Body of pancreas (tissue), 4 donors: Measurements from ENCODE around the gene RBM20. TPM values are rescaled to one million over a fixed set of nuclear protein-coding genes. Genes with fewer than 3 reads are reported as not detected.

ENCODE experiments used
- ATAC-seq: fragments of 150-250 bp; one replicate; pipeline ENCODE4 v1.9.1; 2016
- DNase-seq, 4 donors: peaks; one replicate each; pipeline ENCODE4 v3.0.0-alpha.2; 2019
- H3K27ac ChIP-seq, 4 donors: fragments of 200-600 bp; sonication (generic); 1 replicate in 3 of 4; 2 replicates in 1 of 4; pipeline versions ENCODE4 v1.5.1 to v1.6.1; 2016 to 2019; ENCODE audit warnings: mild to moderate bottlenecking in 1 of 4, mixed read lengths in 1 of 4, moderate library complexity in 1 of 4
- H3K27me3 ChIP-seq, 2 donors: fragments of 200-600 bp; sonication (generic); one replicate each; pipeline ENCODE4 v1.6.0; 2016; ENCODE audit warnings: mild to moderate bottlenecking in 1 of 2
- H3K36me3 ChIP-seq, 2 donors: fragments of 200-600 bp; sonication (generic); replicated peaks in 1 of 2; 2 replicates each; pipeline ENCODE4 v1.5.1; 2016; ENCODE audit warnings: low read depth in 2 of 2; ENCODE audit not compliant: insufficient read depth in 1 of 2
- H3K4me1 ChIP-seq: fragments of 200-600 bp; sonication (generic); one replicate; pipeline ENCODE4 v1.6.0; 2016
- H3K4me3 ChIP-seq, 2 donors: fragments of 200-600 bp; sonication (generic); 1 replicate in 1 of 2; 2 replicates in 1 of 2; pipeline ENCODE4 v1.5.1; 2016 to 2019
- H3K9me3 ChIP-seq, 3 donors: fragments of 200-600 bp; sonication (generic); 1 replicate in 2 of 3; 2 replicates in 1 of 3; pipeline ENCODE4 v1.5.1; 2016
- CTCF ChIP-seq, 7 experiments: fragments of 450-650 bp in 4 of 7; fragments of 200-600 bp in 3 of 7; sonication (generic) in 3 of 7; IDR thresholded peaks; one replicate each; pipeline ENCODE4 v1.5.1; 2016 to 2019; ENCODE audit warnings: antibody characterized with exemption in 7 of 7
- POLR2A ChIP-seq, 3 donors: fragments of 450-650 bp; IDR thresholded peaks; one replicate each; pipeline ENCODE4 v1.6.1; 2016; ENCODE audit warnings: antibody characterized with exemption in 3 of 3, mild to moderate bottlenecking in 2 of 3
- WGBS, 2 donors: methylation state at CpG; one replicate each; pipeline ENCODE4 v1.1.5; 2017; 5-methylcytosine and 5-hydroxymethylcytosine counted together
- intact Hi-C: fragments of 100-400 bp; cut with DNase I; formaldehyde crosslinking; loops from one replicate; pipeline ENCODE4 v1.15.1; 2023
- total RNA-seq, 2 donors: library from RNA; depleted of rRNA; stranded (reverse); fragments of >200 nt; gene quantifications; one replicate each; pipeline ENCODE4 v1.1.0, GENCODE V29; 2016

RBM20 gene
- total RNA-seq, 2 donors from 2014 or later = 14.5 to 39.4 TPM

DNA sequence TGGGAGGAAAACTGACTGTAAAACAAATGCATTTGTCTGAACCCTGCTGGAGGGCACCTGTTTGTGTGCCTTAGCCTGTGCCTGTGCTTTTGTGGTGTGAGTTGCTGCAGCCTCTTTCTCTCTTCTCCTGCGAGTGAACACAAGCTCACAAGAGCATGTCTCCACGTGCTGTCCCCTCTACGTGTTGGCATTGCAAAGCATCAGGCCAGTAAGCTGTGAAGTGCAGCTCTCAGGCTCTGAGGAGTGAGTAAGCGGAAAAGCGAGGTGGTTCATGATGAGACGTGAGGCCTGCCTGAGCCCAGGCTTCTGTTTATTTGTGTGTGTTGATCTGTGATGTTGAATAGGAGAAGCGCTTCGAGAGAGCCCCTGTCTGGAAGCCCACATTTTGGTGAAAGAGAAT is 142.0 kb downstream of the RBM20 start:
- intact Hi-C loops = no loop called here
- Histone ChIP-seq H3K4me3 (no peak overlapping the region), H3K9me3 (no peaks in the 10 kb centered on the region), H3K27me3 (no peaks in the 10 kb centered on the region), H3K36me3 (no peaks in the 10 kb centered on the region), H3K27ac (no peak overlapping the region), H3K4me1 (peaks cover 67% of the 10 kb centered on the region)
- DNase-seq (no peak), ATAC-seq (no peak)
- WGBS, 2 donors = 68 to 81% methylated on average over 8 of the region's 8 CpGs
- TF ChIP-seq POLR2A (IDR thresholded peaks at IDR 0.05) (no peak), CTCF (IDR thresholded peaks at IDR 0.05) (no peak)

GRCh38 chr10:110788620-110789385 is 144.7 kb downstream of the RBM20 start:
- H3K27ac ChIP-seq = peak overlapping the region; percentile 42 to 71 (median 60)
- DNase-seq (peak in 1 of 4 donors; percentile 61), ATAC-seq (no peak)
- H3K9me3 ChIP-seq = no peaks in the 10 kb centered on the region
- no peak for TF ChIP-seq POLR2A (IDR thresholded peaks at IDR 0.05)
- no peak for TF ChIP-seq CTCF (IDR thresholded peaks at IDR 0.05)
- no peaks in the 10 kb centered on the region for H3K27me3 ChIP-seq
- H3K4me1 ChIP-seq = peaks cover 88% of the 10 kb centered on the region
- no peaks in the 10 kb centered on the region for H3K36me3 ChIP-seq
- intact Hi-C loops = no loop called here
- 31 to 41% methylated on average over 8 of the region's 8 CpGs for WGBS, 2 donors
- no peak overlapping the region for H3K4me3 ChIP-seq

- DNase-seq (peak in 1 of 4 donors; percentile 24), ATAC-seq (no peak)
- 56 to 61% methylated on average over 10 of the region's 10 CpGs for WGBS, 2 donors
- Histone ChIP-seq H3K4me3 (no peak overlapping the region), H3K4me1 (peaks cover 84% of the 10 kb centered on the region), H3K36me3 (no peaks in the 10 kb centered on the region), H3K9me3 (no peaks in the 10 kb centered on the region), H3K27ac (peak overlapping the region in 3 of 4 donors; percentile 68 to 71 (median 70)), H3K27me3 (no peaks in the 10 kb centered on the region)
- TF ChIP-seq POLR2A (IDR thresholded peaks at IDR 0.05) (no peak), CTCF (IDR thresholded peaks at IDR 0.05) (no peak)
- intact Hi-C loops = no loop called here
Measured at GRCh38 chr10:110789604-110790433, 145.7 kb downstream of the RBM20 start.

GRCh38 chr10:110790913-110791506 is 146.9 kb downstream of the RBM20 start:
- DNase-seq (no peak), ATAC-seq (no peak)
- Histone ChIP-seq H3K36me3 (no peaks in the 10 kb centered on the region), H3K27ac (peak overlapping the region in 1 of 4 donors; percentile 70), H3K4me3 (no peak overlapping the region), H3K9me3 (no peaks in the 10 kb centered on the region), H3K27me3 (no peaks in the 10 kb centered on the region), H3K4me1 (peaks cover 78% of the 10 kb centered on the region)
- 48 to 59% methylated on average over 8 of the region's 8 CpGs for WGBS, 2 donors
- intact Hi-C loops = no loop called here
- TF ChIP-seq CTCF (IDR thresholded peaks at IDR 0.05) = no peak
- no peak for TF ChIP-seq POLR2A (IDR thresholded peaks at IDR 0.05)
